SHP77 (cell line): ENCODE measurements around the gene FHAD1.

Experiments used
- DNase-seq, 2 experiments: peaks; one replicate each; lab custom pipeline; 2025; lab: John Stamatoyannopoulos, UW

Gene FHAD1

GRCh38 chr1:15248216-15248615 lies 1.2 kb downstream of the FHAD1 start:
- DNase-seq: no peak

GRCh38 chr1:15249081-15249480 lies 2.1 kb downstream of the FHAD1 start:
- no peak for DNase-seq

- no peak for DNase-seq
These were observed 5.1 kb downstream of the FHAD1 start for GRCh38 chr1:15251857-15252835.

GRCh38 chr1:15254559-15254958 lies 7.5 kb downstream of the FHAD1 start:
- no peak for DNase-seq

GRCh38 chr1:15255582-15256149 lies 8.6 kb downstream of the FHAD1 start:
- no peak for DNase-seq

- no peak for DNase-seq
These were observed 9.6 kb downstream of the FHAD1 start for GRCh38 chr1:15256584-15256983.

GRCh38 chr1:15257309-15257708 lies 10.3 kb downstream of the FHAD1 start:
- no peak for DNase-seq

- no peak for DNase-seq
These were observed 12.0 kb downstream of the FHAD1 start for GRCh38 chr1:15258833-15259621.

GRCh38 chr1:15259622-15260007 lies 12.6 kb downstream of the FHAD1 start:
- no peak for DNase-seq

GRCh38 chr1:15260418-15261154 lies 13.6 kb downstream of the FHAD1 start:
- no peak for DNase-seq

GRCh38 chr1:15261155-15262002 lies 14.4 kb downstream of the FHAD1 start:
- DNase-seq: no peak

- no peak for DNase-seq
These were observed 15.0 kb downstream of the FHAD1 start for GRCh38 chr1:15262003-15262377.

GRCh38 chr1:15262706-15263105 lies 15.7 kb downstream of the FHAD1 start:
- no peak for DNase-seq

GRCh38 chr1:15264769-15265168 lies 17.7 kb downstream of the FHAD1 start:
- no peak for DNase-seq

GRCh38 chr1:15271196-15271595 lies 24.2 kb downstream of the FHAD1 start:
- no peak for DNase-seq

GRCh38 chr1:15272009-15272781 lies 25.2 kb downstream of the FHAD1 start:
- DNase-seq: peak; percentile 67 to 68

- no peak for DNase-seq
These were observed 25.7 kb downstream of the FHAD1 start for GRCh38 chr1:15272782-15273127.

- no peak for DNase-seq
These were observed 26.3 kb downstream of the FHAD1 start for GRCh38 chr1:15273274-15273673.

GRCh38 chr1:15275921-15276683 lies 29.1 kb downstream of the FHAD1 start:
- DNase-seq: no peak
